Esophagus muscularis mucosa (tissue), 4 donors: Measurements from ENCODE around the gene STK25.

Source experiments
- CTCF ChIP-seq, 3 experiments: fragments of 200-600 bp in 2 of 3; fragments of 450-650 bp in 1 of 3; sonication (generic) in 2 of 3; IDR thresholded peaks; one replicate each; pipeline ENCODE4 v1.5.1; 2017 to 2019; ENCODE audit warnings: antibody characterized with exemption in 3 of 3, mild to moderate bottlenecking in 2 of 3, moderate library complexity in 1 of 3
- EP300 ChIP-seq: sonication (generic); formaldehyde crosslinking; IDR thresholded peaks from one replicate; pipeline ENCODE4 v1.6.1; 2017; ENCODE audit warnings: antibody characterized with exemption
- POLR2A ChIP-seq: fragments of 450-650 bp; IDR thresholded peaks from one replicate; pipeline ENCODE4 v1.6.1; 2017; ENCODE audit warnings: antibody characterized with exemption, moderate library complexity, mild to moderate bottlenecking, low read depth
- POLR2AphosphoS5 ChIP-seq, 2 donors: sonication (generic); formaldehyde crosslinking; IDR thresholded peaks; one replicate each; pipeline ENCODE4 v1.6.1; 2017; ENCODE audit warnings: antibody characterized with exemption in 2 of 2

GRCh38 chr2:241499146-241499965 lies 9.0 kb downstream of the STK25 start:
- TF ChIP-seq CTCF (IDR thresholded peaks at IDR 0.05), result no peak
- TF ChIP-seq POLR2AphosphoS5 (IDR thresholded peaks at IDR 0.05), result no peak
- TF ChIP-seq POLR2A, result no peak
- no peak for TF ChIP-seq EP300
